BE2C (cell line): Measurements from ENCODE around the gene LRRC1.

Experiments
- DNase-seq: peaks from one replicate; pipeline ENCODE4 v3.0.0-alpha.2; 2020
- H3K27me3 ChIP-seq: fragments of 250-450 bp; sonication (Bioruptor Pico); 2 replicates; pipeline ENCODE4 v1.5.1; 2020; ENCODE audit warnings: mild to moderate bottlenecking
- H3K36me3 ChIP-seq: fragments of 250-450 bp; sonication (Bioruptor Pico); 2 replicates; pipeline ENCODE4 v1.5.1; 2020; ENCODE audit warnings: mild to moderate bottlenecking
- H3K4me1 ChIP-seq: fragments of 250-450 bp; sonication (Bioruptor Pico); 2 replicates; pipeline ENCODE4 v1.5.1; 2020
- H3K4me3 ChIP-seq: 2 replicates; pipeline ENCODE4 v1.5.1; 2011; ENCODE audit warnings: low read depth, low read length
- H3K9me3 ChIP-seq: fragments of 250-450 bp; sonication (Bioruptor Pico); 2 replicates; pipeline ENCODE4 v1.5.1; 2020
- TF ChIP-seq, protein P1 (sequence below): IDR thresholded peaks from 2 replicates; pipeline ENCODE4 v1.5.1; 2012; ENCODE audit warnings: mild to moderate bottlenecking, low read depth, low read length

LRRC1 gene

DNA sequence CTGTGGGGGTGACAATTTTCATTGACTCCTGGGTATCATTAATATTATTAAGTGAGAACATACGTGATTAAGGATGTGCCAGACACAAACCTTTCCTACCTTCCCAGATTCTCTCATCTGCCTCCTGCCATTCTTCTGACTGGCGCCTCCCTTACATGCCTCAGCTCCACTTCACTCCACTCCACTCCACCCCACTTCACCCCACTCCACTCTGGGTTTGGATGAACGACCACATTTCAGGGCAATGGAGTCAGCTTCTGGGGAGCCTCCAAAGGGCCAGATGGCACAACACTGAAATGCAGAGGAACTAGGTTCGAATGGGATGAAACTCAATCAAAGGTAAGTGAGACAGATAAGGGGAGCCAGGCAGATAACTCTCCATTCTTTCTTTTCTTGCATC, 40.5 kb upstream of the LRRC1 start:
- no peaks in the 10 kb centered on the region for H3K27me3 ChIP-seq
- H3K4me3 ChIP-seq, result no peak overlapping the region
- DNase-seq, result no peak
- H3K36me3 ChIP-seq, result no peaks in the 10 kb centered on the region
- no peaks in the 10 kb centered on the region for H3K9me3 ChIP-seq
- TF ChIP-seq, protein P1, sequence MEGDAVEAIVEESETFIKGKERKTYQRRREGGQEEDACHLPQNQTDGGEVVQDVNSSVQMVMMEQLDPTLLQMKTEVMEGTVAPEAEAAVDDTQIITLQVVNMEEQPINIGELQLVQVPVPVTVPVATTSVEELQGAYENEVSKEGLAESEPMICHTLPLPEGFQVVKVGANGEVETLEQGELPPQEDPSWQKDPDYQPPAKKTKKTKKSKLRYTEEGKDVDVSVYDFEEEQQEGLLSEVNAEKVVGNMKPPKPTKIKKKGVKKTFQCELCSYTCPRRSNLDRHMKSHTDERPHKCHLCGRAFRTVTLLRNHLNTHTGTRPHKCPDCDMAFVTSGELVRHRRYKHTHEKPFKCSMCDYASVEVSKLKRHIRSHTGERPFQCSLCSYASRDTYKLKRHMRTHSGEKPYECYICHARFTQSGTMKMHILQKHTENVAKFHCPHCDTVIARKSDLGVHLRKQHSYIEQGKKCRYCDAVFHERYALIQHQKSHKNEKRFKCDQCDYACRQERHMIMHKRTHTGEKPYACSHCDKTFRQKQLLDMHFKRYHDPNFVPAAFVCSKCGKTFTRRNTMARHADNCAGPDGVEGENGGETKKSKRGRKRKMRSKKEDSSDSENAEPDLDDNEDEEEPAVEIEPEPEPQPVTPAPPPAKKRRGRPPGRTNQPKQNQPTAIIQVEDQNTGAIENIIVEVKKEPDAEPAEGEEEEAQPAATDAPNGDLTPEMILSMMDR, result no peak
- H3K4me1 ChIP-seq, result no peaks in the 10 kb centered on the region

DNA sequence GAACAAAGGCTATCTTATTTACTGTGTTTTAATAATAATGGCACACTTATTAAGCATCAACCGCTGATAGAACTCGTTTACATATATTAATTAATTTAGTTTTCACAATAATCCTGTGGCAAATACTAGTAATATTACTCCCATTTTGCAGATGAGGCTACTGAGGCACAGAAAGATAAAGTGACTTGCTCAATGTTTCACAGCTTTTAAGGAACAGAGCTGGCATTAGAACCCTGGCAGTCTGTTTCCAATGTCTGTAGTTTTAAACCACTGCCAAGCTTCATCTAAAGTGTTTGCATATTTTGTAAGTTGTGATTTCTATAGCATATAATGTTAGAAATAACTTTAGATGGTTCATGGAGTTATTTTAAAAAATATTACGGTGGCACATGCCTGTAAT, 38.4 kb upstream of the LRRC1 start:
- H3K27me3 ChIP-seq, result no peaks in the 10 kb centered on the region
- H3K4me1 ChIP-seq, result no peaks in the 10 kb centered on the region
- H3K36me3 ChIP-seq, result no peaks in the 10 kb centered on the region
- TF ChIP-seq, protein P1, result no peak
- no peaks in the 10 kb centered on the region for H3K9me3 ChIP-seq
- no peak overlapping the region for H3K4me3 ChIP-seq
- DNase-seq, result no peak

DNA sequence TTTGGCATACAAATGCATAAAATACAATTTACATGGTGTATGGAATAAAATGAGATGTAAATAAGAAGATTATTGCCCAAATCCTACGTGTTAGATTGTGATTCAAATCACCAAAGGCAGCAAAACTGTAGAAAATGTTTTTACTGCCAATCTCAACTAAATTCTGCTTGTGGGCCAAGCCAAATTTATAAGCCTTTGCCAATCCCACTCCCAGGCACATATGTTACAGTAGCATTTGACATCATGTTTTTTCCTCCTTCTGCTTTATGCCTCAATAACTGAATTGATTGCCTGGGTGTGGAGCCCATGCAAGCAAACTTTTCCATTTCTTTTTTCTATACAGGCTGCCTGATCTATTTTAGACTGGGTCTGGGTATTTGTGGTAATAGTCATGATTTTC, 36.3 kb upstream of the LRRC1 start:
- H3K9me3 ChIP-seq, result no peaks in the 10 kb centered on the region
- H3K36me3 ChIP-seq, result no peaks in the 10 kb centered on the region
- TF ChIP-seq, protein P1, result no peak
- H3K27me3 ChIP-seq, result no peaks in the 10 kb centered on the region
- no peak overlapping the region for H3K4me3 ChIP-seq
- H3K4me1 ChIP-seq, result no peaks in the 10 kb centered on the region
- no peak for DNase-seq

DNA sequence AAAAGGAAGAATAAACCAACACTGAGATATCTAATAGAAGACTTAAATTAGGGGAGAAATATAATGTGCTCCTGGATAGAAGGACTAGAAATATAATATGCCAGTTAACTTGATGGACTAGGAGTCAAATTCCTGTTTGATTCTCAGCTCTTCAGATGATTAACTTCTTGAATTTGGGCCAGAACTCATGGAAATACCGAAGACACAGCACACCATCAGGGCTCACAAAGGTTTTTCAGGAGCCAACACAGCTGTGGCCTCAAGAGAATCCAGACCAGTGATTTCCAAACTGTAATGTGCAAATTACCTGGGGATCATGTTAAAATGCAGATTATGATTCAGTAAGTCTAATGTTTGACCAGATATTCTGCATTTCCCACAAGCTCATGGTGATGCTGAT, 33.8 kb upstream of the LRRC1 start:
- DNase-seq, result no peak
- no peaks in the 10 kb centered on the region for H3K9me3 ChIP-seq
- no peaks in the 10 kb centered on the region for H3K36me3 ChIP-seq
- no peak overlapping the region for H3K4me3 ChIP-seq
- no peaks in the 10 kb centered on the region for H3K4me1 ChIP-seq
- no peaks in the 10 kb centered on the region for H3K27me3 ChIP-seq
- TF ChIP-seq, protein P1, result no peak

DNA sequence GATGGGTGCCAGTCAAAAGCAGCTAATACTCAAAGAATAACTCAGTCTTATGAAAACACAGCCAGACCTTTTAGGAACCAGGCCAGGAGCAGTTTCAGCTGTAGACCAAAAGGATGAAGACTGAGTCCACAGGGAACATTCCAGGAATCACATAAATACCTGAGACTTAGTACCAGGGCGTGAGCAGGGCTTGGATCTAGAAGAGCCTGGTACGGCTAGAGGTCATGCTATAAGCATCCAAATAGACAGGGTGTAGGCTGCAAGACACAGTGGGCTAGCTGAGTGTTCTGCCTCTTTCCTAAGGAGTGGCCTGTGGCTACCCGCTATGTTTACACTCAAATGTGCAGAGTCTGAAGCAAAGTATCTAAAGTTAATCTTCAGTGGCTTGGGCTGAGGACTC, 29.5 kb upstream of the LRRC1 start:
- Histone ChIP-seq H3K36me3 (no peaks in the 10 kb centered on the region), H3K9me3 (no peaks in the 10 kb centered on the region), H3K4me1 (no peaks in the 10 kb centered on the region), H3K4me3 (no peak overlapping the region), H3K27me3 (no peaks in the 10 kb centered on the region)
- DNase-seq, result no peak
- TF ChIP-seq, protein P1, result no peak

DNA sequence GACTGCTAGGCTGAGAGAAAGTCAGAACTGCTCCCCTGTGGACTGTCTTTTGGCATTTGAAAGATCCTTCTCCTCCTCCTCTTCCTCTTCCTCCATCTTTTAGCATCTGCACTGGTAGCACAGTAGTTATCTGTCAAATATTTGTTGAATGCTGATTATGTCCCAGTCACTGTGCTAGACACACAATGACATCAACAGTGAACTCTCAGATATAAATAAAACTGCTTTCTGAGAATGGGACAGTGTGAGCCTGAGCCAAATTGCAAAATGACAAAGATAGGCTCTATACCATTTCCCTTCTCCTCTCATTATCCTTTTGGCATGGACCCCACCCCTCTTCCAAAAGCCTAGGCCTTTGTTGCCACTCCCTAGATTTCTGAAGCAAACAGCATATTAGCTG, 27.9 kb upstream of the LRRC1 start:
- TF ChIP-seq, protein P1, result no peak
- no peaks in the 10 kb centered on the region for H3K27me3 ChIP-seq
- H3K9me3 ChIP-seq, result no peaks in the 10 kb centered on the region
- no peaks in the 10 kb centered on the region for H3K4me1 ChIP-seq
- no peak overlapping the region for H3K4me3 ChIP-seq
- H3K36me3 ChIP-seq, result no peaks in the 10 kb centered on the region
- no peak for DNase-seq
